Stimulated activated CD4-positive, alpha-beta T cell treated with anti-CD3 and anti-CD28 coated beads, Interleukin-4, amount 100 ng/mL, for 48 hours (primary cell): ENCODE measurements around the gene RITA1.
A peak's percentile ranks its signal among the peaks of the same experiment; 100 is the strongest.

ENCODE experiments used
- DNase-seq, 2 donors: peaks; one replicate each; pipeline ENCODE4 v3.0.0-alpha.2; 2020; ENCODE audit warnings: low read depth in 2 of 2

The RITA1 gene

GRCh38 chr12:113154351-113154973, 31.1 kb upstream of the RITA1 start:
- no peak for DNase-seq

- DNase-seq, result no peak
Observed at GRCh38 chr12:113155060-113155459, 30.5 kb upstream of the RITA1 start.

- no peak for DNase-seq
Observed at GRCh38 chr12:113155646-113156045, 29.9 kb upstream of the RITA1 start.

- no peak for DNase-seq
Observed at GRCh38 chr12:113157218-113157859, 28.2 kb upstream of the RITA1 start.

GRCh38 chr12:113158439-113159203, 26.9 kb upstream of the RITA1 start:
- no peak for DNase-seq

GRCh38 chr12:113159937-113160336, 25.6 kb upstream of the RITA1 start:
- no peak for DNase-seq

GRCh38 chr12:113161415-113162016, 24.0 kb upstream of the RITA1 start:
- DNase-seq, result no peak

GRCh38 chr12:113162102-113163029, 23.2 kb upstream of the RITA1 start:
- no peak for DNase-seq

GRCh38 chr12:113163030-113163360, 22.5 kb upstream of the RITA1 start:
- no peak for DNase-seq

GRCh38 chr12:113164014-113164413, 21.5 kb upstream of the RITA1 start:
- DNase-seq, result no peak

GRCh38 chr12:113165521-113166450, 19.7 kb upstream of the RITA1 start:
- no peak for DNase-seq

GRCh38 chr12:113167868-113168267, 17.7 kb upstream of the RITA1 start:
- no peak for DNase-seq

GRCh38 chr12:113169697-113170096, 15.8 kb upstream of the RITA1 start:
- DNase-seq, result no peak

GRCh38 chr12:113170457-113170856, 15.1 kb upstream of the RITA1 start:
- no peak for DNase-seq

GRCh38 chr12:113170926-113171325, 14.6 kb upstream of the RITA1 start:
- no peak for DNase-seq

GRCh38 chr12:113171543-113171942, 14.0 kb upstream of the RITA1 start:
- DNase-seq, result no peak

GRCh38 chr12:113172185-113172584, 13.3 kb upstream of the RITA1 start:
- DNase-seq, result no peak

GRCh38 chr12:113173081-113173698, 12.3 kb upstream of the RITA1 start:
- no peak for DNase-seq

- peak; percentile 63 to 85 for DNase-seq
Observed at GRCh38 chr12:113174461-113175384, 10.8 kb upstream of the RITA1 start.
